Measurements from ENCODE around the gene BARX1. TPM values are rescaled to one million over a fixed set of nuclear protein-coding genes. Genes with fewer than 3 reads are reported as not detected.

The BARX1 gene
- polyA plus RNA-seq, 1 donor from 2014 or later: not detected

GRCh38 chr9:93996863-93997262 lies 41.7 kb upstream of the BARX1 start:
- Histone ChIP-seq H3K79me2 (replicated peaks; ENCODE audit: insufficient read depth, low read length) (no peaks in the 10 kb centered on the region), H3K4me2 (ENCODE audit: low read length) (no peak overlapping the region), H2AFZ (ENCODE audit: low read depth, low read length) (no peak overlapping the region), H3K27ac (ENCODE audit: low read length) (no peak overlapping the region), H3K27me3 (ENCODE audit: insufficient read depth, low read depth, low read length) (no peaks in the 10 kb centered on the region), H3K4me3 (ENCODE audit: low read length) (no peak overlapping the region), H3K9me2 (ENCODE audit: insufficient read depth, low read length) (no peaks in the 10 kb centered on the region), H3K36me3 (ENCODE audit: insufficient read depth, low read length) (no peaks in the 10 kb centered on the region), H3F3A (ENCODE audit: insufficient read depth, low read length, poor library complexity, severe bottlenecking) (no peaks in the 10 kb centered on the region), H3K9ac (ENCODE audit: low read length) (no peak overlapping the region), H4K20me1 (ENCODE audit: insufficient read depth) (no peaks in the 10 kb centered on the region), H3K9me3 (ENCODE audit: low read length) (no peaks in the 10 kb centered on the region)
- TF ChIP-seq MXI1 (conservative IDR thresholded peaks at IDR 0.05; ENCODE audit: poor library complexity, severe bottlenecking) (no peak), TAF1 (IDR thresholded peaks at IDR 0.05; ENCODE audit: low read depth) (no peak), RAD21 (conservative IDR thresholded peaks at IDR 0.05) (no peak), CTCF (IDR thresholded peaks at IDR 0.05; ENCODE audit: poor library complexity, severe bottlenecking) (no peak), EP300 (conservative IDR thresholded peaks at IDR 0.05; ENCODE audit: poor library complexity, severe bottlenecking) (no peak), SMC3 (conservative IDR thresholded peaks at IDR 0.05; ENCODE audit: poor library complexity) (no peak), POLR2AphosphoS5 (IDR thresholded peaks at IDR 0.05) (no peak), REST (IDR thresholded peaks at IDR 0.05; ENCODE audit: borderline replicate concordance) (no peak), EZH2 (IDR thresholded peaks at IDR 0.05; ENCODE audit: borderline replicate concordance, insufficient read depth, low read length, poor library complexity, severe bottlenecking) (no peak)

GRCh38 chr9:93996367-93996766 lies 41.2 kb upstream of the BARX1 start:
- no peak overlapping the region for H2AFZ ChIP-seq (ENCODE audit: low read depth, low read length)
- no peaks in the 10 kb centered on the region for H3K36me3 ChIP-seq (ENCODE audit: insufficient read depth, low read length)
- no peaks in the 10 kb centered on the region for H3F3A ChIP-seq (ENCODE audit: insufficient read depth, low read length, poor library complexity, severe bottlenecking)
- H3K9ac ChIP-seq (ENCODE audit: low read length): no peak overlapping the region
- no peaks in the 10 kb centered on the region for H3K9me2 ChIP-seq (ENCODE audit: insufficient read depth, low read length)
- TF ChIP-seq MXI1 (conservative IDR thresholded peaks at IDR 0.05; ENCODE audit: poor library complexity, severe bottlenecking): no peak
- no peak for TF ChIP-seq REST (IDR thresholded peaks at IDR 0.05; ENCODE audit: borderline replicate concordance)
- H3K9me3 ChIP-seq (ENCODE audit: low read length): no peaks in the 10 kb centered on the region
- no peak overlapping the region for H3K4me3 ChIP-seq (ENCODE audit: low read length)
- no peaks in the 10 kb centered on the region for H3K79me2 ChIP-seq (replicated peaks; ENCODE audit: insufficient read depth, low read length)
- H4K20me1 ChIP-seq (ENCODE audit: insufficient read depth): no peaks in the 10 kb centered on the region
- H3K27ac ChIP-seq (ENCODE audit: low read length): no peak overlapping the region
- no peaks in the 10 kb centered on the region for H3K27me3 ChIP-seq (ENCODE audit: insufficient read depth, low read depth, low read length)
- no peak overlapping the region for H3K4me2 ChIP-seq (ENCODE audit: low read length)

Measured in neural cell (in vitro differentiated cells).